Neural progenitor cell (in vitro differentiated cells): ENCODE results near the gene MDC1. TPM values are rescaled to one million over a fixed set of nuclear protein-coding genes. Genes with fewer than 3 reads are reported as not detected.

ENCODE experiments used
- DNase-seq: peaks from one replicate; pipeline ENCODE4 v3.0.0-alpha.2; 2016; ENCODE audit warnings: low spot score
- H2AFZ ChIP-seq: fragments of 200-600 bp; sonication (generic); replicated peaks from 2 replicates; pipeline ENCODE4 v1.6.1; 2016; ENCODE audit warnings: antibody characterized with exemption
- H3F3A ChIP-seq: fragments of 200-600 bp; sonication (generic); 2 replicates; pipeline ENCODE4 v1.6.1; 2016; ENCODE audit warnings: antibody characterized with exemption, low read depth
- H3K27ac ChIP-seq: fragments of 200-600 bp; sonication (generic); 2 replicates; pipeline ENCODE4 v1.5.1; 2016; ENCODE audit warnings: mild to moderate bottlenecking
- H3K27me3 ChIP-seq: fragments of 200-600 bp; sonication (generic); 2 replicates; pipeline ENCODE4 v1.6.1; 2016; ENCODE audit warnings: mild to moderate bottlenecking, moderate library complexity
- H3K36me3 ChIP-seq: fragments of 200-600 bp; sonication (generic); 2 replicates; pipeline ENCODE4 v1.5.1; 2016
- H3K4me1 ChIP-seq: fragments of 200-600 bp; sonication (generic); 2 replicates; pipeline ENCODE4 v1.6.1; 2016; ENCODE audit warnings: mixed run types
- H3K4me2 ChIP-seq: fragments of 200-600 bp; sonication (generic); 2 replicates; pipeline ENCODE4 v1.6.1; 2016
- H3K4me3 ChIP-seq: fragments of 200-600 bp; sonication (generic); 2 replicates; pipeline ENCODE4 v1.5.1; 2016
- H3K79me2 ChIP-seq: fragments of 200-600 bp; sonication (generic); 2 replicates; pipeline ENCODE4 v1.6.1; 2016; ENCODE audit warnings: low read depth
- H3K9ac ChIP-seq: fragments of 200-600 bp; sonication (generic); 2 replicates; pipeline ENCODE4 v1.6.1; 2016
- H3K9me3 ChIP-seq: fragments of 200-600 bp; sonication (generic); 2 replicates; pipeline ENCODE4 v1.5.1; 2016; ENCODE audit warnings: low read depth
- H4K20me1 ChIP-seq: fragments of 200-600 bp; sonication (generic); 2 replicates; pipeline ENCODE4 v1.6.1; 2016; ENCODE audit warnings: low read depth
- H3K27ac Mint-ChIP-seq: 3 replicates; pipeline ENCODE4 v1.8.0; 2021; ENCODE audit warnings: mixed read lengths
- H3K27me3 Mint-ChIP-seq: 2 replicates; pipeline ENCODE4 v1.8.0; 2022; ENCODE audit warnings: low read depth, mild to moderate bottlenecking, inconsistent platforms, moderate library complexity, mixed read lengths; ENCODE audit not compliant: insufficient read depth
- H3K36me3 Mint-ChIP-seq: 3 replicates; pipeline ENCODE4 v1.8.0; 2021; ENCODE audit warnings: mixed read lengths
- H3K4me1 Mint-ChIP-seq: 3 replicates; pipeline ENCODE4 v1.8.0; 2021; ENCODE audit warnings: mixed read lengths
- H3K4me3 Mint-ChIP-seq: 3 replicates; pipeline ENCODE4 v1.8.0; 2021; ENCODE audit warnings: mild to moderate bottlenecking, moderate library complexity, mixed read lengths
- H3K9me3 Mint-ChIP-seq: 3 replicates; pipeline ENCODE4 v1.8.0; 2020; ENCODE audit warnings: mixed read lengths
- EZH2 ChIP-seq: fragments of 200-600 bp; sonication (generic); IDR thresholded peaks from 2 replicates; pipeline ENCODE4 v1.6.1; 2017; ENCODE audit warnings: antibody characterized with exemption, mild to moderate bottlenecking, moderate library complexity
- EZH2phosphoT487 ChIP-seq: fragments of 200-600 bp; sonication (generic); IDR thresholded peaks from 2 replicates; pipeline ENCODE4 v1.6.1; 2017; ENCODE audit warnings: antibody characterized with exemption
- total RNA-seq: library from RNA; depleted of rRNA; stranded (reverse); fragments of >200 nt; gene quantifications from 2 replicates; pipeline ENCODE4 v1.2.3, GENCODE V29; 2015; ENCODE audit warnings: low replicate concordance
- TF ChIP-seq, protein P1 (sequence below): fragments of 200-600 bp; sonication (generic); IDR thresholded peaks from 2 replicates; pipeline ENCODE4 v1.5.1; 2017; ENCODE audit warnings: antibody characterized with exemption, mild to moderate bottlenecking

Gene MDC1
- total RNA-seq, 1 donor from 2014 or later: 22.6 TPM

GRCh38 chr6:30688569-30688968 lies 28.5 kb downstream of the MDC1 start:
- Mint-ChIP-seq H3K36me3 (peaks cover 6% of the 10 kb centered on the region), H3K9me3 (no peaks in the 10 kb centered on the region), H3K4me3 (peak overlapping the region; percentile 95), H3K27me3 (peaks cover 5% of the 10 kb centered on the region), H3K27ac (peak overlapping the region; percentile 94), H3K4me1 (peaks cover 68% of the 10 kb centered on the region)
- H2AFZ ChIP-seq: no peak overlapping the region
- no peaks in the 10 kb centered on the region for H3K9me3 ChIP-seq
- no peaks in the 10 kb centered on the region for H3K36me3 ChIP-seq
- H3F3A ChIP-seq: peaks cover 43% of the 10 kb centered on the region
- no peak overlapping the region for H3K4me3 ChIP-seq
- H4K20me1 ChIP-seq: peaks cover 12% of the 10 kb centered on the region
- no peak overlapping the region for H3K9ac ChIP-seq
- no peak for TF ChIP-seq EZH2phosphoT487
- TF ChIP-seq, protein P1, sequence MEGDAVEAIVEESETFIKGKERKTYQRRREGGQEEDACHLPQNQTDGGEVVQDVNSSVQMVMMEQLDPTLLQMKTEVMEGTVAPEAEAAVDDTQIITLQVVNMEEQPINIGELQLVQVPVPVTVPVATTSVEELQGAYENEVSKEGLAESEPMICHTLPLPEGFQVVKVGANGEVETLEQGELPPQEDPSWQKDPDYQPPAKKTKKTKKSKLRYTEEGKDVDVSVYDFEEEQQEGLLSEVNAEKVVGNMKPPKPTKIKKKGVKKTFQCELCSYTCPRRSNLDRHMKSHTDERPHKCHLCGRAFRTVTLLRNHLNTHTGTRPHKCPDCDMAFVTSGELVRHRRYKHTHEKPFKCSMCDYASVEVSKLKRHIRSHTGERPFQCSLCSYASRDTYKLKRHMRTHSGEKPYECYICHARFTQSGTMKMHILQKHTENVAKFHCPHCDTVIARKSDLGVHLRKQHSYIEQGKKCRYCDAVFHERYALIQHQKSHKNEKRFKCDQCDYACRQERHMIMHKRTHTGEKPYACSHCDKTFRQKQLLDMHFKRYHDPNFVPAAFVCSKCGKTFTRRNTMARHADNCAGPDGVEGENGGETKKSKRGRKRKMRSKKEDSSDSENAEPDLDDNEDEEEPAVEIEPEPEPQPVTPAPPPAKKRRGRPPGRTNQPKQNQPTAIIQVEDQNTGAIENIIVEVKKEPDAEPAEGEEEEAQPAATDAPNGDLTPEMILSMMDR: no peak
- TF ChIP-seq EZH2: no peak
- H3K4me1 ChIP-seq: peaks cover 49% of the 10 kb centered on the region
- H3K27me3 ChIP-seq: no peaks in the 10 kb centered on the region
- peak overlapping the region; percentile 97 for H3K4me2 ChIP-seq
- H3K27ac ChIP-seq: no peak overlapping the region
- DNase-seq: no peak
- peaks cover 56% of the 10 kb centered on the region for H3K79me2 ChIP-seq

DNA sequence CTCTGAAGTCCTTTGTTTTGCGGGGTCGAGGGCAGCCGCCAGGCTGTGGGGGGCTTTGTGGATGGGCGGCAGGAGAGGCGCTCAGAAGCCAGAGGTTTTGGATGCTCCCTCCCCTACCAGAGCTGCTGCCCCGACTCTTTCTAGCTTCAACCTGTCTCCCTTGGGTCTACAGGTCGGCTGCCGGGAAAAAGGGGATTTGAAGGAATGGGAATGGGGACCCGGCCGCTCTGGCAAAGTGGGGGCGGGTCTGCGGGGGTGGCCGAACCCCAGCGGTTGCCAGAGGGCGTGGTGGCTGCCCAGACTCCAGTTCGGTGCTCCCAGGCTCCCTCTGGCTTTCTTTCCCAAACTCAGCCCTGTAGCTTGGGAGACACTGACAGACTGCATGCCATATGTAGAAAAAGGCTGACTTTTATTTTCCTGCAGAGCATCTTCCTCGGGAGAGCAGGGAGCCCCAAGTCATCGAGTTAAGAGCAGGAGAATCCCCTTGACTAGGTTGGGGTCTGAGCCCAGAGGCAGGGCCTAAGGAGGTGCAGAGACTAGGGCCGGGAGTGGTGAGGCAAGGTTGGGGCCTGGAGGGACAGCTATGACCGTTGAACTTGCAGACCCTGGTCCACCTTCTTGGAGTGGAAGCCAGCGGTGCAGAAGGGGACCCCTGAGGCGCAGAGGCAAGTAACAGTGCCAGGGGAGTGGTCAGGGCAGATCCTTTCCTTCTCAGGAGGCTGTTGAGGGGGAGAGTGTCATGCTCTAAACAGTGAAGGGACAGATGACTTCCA lies 29.2 kb downstream of the MDC1 start:
- H3K9me3 Mint-ChIP-seq: no peaks in the 10 kb centered on the region
- Histone ChIP-seq H2AFZ (no peak overlapping the region), H3K27ac (peak overlapping the region; percentile 40), H3K4me1 (peaks cover 56% of the 10 kb centered on the region), H3K4me2 (peak overlapping the region; percentile 97), H3K36me3 (no peaks in the 10 kb centered on the region), H3K9ac (no peak overlapping the region), H4K20me1 (peaks cover 19% of the 10 kb centered on the region), H3K9me3 (no peaks in the 10 kb centered on the region), H3F3A (peaks cover 43% of the 10 kb centered on the region), H3K27me3 (no peaks in the 10 kb centered on the region), H3K4me3 (peak overlapping the region; percentile 90), H3K79me2 (peaks cover 64% of the 10 kb centered on the region)
- TF ChIP-seq EZH2 (no peak), EZH2phosphoT487 (no peak)
- TF ChIP-seq, protein P1: peak; percentile 8
- peaks cover 75% of the 10 kb centered on the region for H3K4me1 Mint-ChIP-seq
- H3K27me3 Mint-ChIP-seq: peaks cover 5% of the 10 kb centered on the region
- H3K27ac Mint-ChIP-seq: peak overlapping the region; percentile 95
- peaks cover 6% of the 10 kb centered on the region for H3K36me3 Mint-ChIP-seq
- peak overlapping the region; percentile 95 for H3K4me3 Mint-ChIP-seq
- DNase-seq: no peak

- H3K79me2 ChIP-seq: peaks cover 71% of the 10 kb centered on the region
- peak overlapping the region; percentile 95 for H3K4me3 Mint-ChIP-seq
These were observed 30.0 kb downstream of the MDC1 start for GRCh38 chr6:30686908-30687658.

More at GRCh38 chr6:30686908-30687658, 30.0 kb downstream of the MDC1 start:
- TF ChIP-seq, protein P1: no peak
- TF ChIP-seq EZH2phosphoT487: no peak
- no peak for TF ChIP-seq EZH2
- no peaks in the 10 kb centered on the region for H3K36me3 ChIP-seq
- H3K27me3 ChIP-seq: no peaks in the 10 kb centered on the region
- peak overlapping the region; percentile 97 for H3K4me2 ChIP-seq
- Mint-ChIP-seq H3K27me3 (peaks cover 6% of the 10 kb centered on the region), H3K36me3 (peaks cover 6% of the 10 kb centered on the region), H3K27ac (peak overlapping the region; percentile 95), H3K4me1 (peaks cover 80% of the 10 kb centered on the region), H3K9me3 (no peaks in the 10 kb centered on the region)
- peak; percentile 88 for DNase-seq
- no peaks in the 10 kb centered on the region for H3K9me3 ChIP-seq
- peaks cover 27% of the 10 kb centered on the region for H4K20me1 ChIP-seq
- H3K9ac ChIP-seq: peak overlapping the region; percentile 5
- peak overlapping the region; percentile 90 for H3K4me3 ChIP-seq
- peak overlapping the region; percentile 35 for H2AFZ ChIP-seq
- peaks cover 64% of the 10 kb centered on the region for H3K4me1 ChIP-seq
- H3F3A ChIP-seq: peaks cover 40% of the 10 kb centered on the region
- peak overlapping the region; percentile 82 for H3K27ac ChIP-seq
